Measurements from ENCODE around the gene GM2A.
"Not testable (repeated sequence)": the region's sequence is repeated elsewhere in the genome, so short reads cannot be mapped to it uniquely, and the experiment has no call there.

The GM2A gene

DNA sequence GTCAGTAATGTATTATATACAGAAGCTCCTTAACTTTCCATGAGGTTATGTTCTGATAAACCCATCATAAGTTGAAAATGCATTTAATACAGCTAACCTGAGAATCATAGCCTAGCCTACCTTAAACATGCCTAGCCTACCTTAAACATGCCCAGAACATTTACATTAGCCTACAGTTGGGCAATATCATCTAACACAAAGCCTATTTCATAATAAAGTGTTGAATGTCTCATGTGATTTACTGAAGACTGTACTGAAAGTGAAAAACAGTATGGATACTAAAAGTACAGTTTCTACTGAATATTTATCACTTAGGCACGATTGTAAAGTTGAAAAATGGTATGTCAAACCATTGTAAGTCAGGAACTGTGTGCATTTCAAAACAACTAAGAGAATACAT, 1.6 kb downstream of the GM2A start:
- peak in 1 of 4 experiments; percentile 16 for DNase-seq

DNA sequence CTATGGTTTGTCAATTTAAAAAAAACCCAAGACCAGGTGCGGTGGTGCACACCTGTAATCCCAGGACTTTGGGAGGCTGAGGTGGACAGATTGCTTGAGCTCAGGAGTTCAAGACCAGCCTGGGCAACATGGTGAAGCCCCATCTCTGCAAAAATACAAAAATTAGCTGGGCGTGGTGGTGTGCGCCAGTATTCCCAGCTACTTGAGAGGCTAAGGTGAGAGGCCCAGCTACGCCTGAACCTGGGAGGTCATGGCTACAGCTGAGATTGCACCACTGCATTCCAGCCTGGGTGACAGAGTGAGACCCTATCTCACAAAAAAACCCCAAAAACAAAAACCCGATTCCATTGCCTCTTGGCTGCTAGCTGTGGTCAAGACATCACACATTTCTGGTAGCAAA, 2.0 kb downstream of the GM2A start:
- not testable (repeated sequence) for DNase-seq

DNA sequence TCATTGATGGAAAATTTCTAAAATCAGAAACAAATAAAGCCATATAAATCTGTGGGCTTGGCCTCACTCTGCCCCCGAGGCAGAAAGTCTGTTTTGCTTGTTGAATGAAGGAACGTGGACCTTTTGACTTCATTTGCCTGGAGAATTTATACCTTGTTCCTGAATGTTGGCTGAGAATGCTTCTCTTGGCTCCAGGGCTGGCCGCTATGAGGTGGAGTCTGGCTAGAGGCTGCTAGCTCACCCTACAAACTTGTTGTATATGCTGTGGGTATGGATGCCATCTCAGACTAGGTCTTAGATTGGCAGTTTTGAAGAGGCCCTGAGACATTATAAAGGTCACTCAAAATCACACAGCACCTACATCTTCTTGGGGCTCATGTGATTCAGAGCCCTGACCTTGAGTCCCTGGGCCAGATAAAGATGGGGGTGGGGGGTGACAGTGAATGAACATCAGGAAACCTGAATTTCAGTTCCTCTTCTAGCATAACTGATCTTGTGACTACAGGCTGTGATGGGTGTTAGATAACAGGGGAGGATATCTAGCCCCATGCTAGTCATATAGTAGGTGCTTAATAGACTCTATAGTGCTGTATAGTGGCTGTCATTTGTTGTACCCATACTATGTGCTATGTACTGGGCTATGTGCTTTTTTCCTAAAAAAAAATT, 2.8 kb downstream of the GM2A start:
- peak; percentile 74 to 87 (median 80) for DNase-seq

DNA sequence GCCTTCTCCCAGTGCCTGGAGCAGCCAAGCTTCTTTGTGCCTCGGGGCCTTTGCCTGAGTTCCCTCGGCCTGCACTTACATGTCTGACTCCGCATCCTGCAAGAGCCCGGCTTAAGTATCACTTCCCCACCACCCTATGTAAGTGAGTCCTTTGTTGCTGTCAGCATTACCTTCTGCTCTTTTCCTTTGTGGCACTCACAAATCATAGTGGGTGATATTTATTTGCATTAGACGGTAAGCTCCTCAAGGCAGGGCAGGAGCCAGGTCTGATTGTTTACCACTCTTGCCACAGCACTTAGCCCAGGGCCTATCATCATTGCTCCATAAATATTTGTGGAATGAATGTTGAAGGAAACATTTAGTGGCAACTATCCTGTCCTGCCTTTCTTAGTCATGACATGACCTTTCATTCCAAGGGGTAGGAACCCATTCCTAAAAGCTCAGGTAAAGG, 4.8 kb downstream of the GM2A start:
- DNase-seq, result peak; percentile 76 to 88 (median 85)

DNA sequence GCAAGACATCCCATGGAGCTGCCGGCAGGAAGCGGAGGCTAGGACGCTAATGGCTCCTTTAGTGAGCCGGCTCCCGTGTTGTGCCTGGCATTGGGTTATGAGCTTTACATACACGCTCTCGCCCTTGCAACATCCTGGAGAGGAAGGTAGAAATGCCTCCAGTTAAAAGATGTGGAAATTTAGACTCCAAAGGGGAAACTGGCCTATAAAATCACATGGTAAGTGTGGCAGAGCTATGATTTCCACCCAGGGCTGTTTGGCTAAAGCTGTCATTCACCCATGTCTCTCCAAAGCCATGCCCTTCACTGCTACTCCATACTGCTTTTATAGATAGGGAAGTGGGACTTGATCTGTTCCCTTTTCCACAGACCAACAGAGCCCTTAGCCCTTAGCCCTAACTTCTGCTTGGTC, 5.2 kb downstream of the GM2A start:
- DNase-seq, result peak; percentile 87 to 97 (median 92)

DNA sequence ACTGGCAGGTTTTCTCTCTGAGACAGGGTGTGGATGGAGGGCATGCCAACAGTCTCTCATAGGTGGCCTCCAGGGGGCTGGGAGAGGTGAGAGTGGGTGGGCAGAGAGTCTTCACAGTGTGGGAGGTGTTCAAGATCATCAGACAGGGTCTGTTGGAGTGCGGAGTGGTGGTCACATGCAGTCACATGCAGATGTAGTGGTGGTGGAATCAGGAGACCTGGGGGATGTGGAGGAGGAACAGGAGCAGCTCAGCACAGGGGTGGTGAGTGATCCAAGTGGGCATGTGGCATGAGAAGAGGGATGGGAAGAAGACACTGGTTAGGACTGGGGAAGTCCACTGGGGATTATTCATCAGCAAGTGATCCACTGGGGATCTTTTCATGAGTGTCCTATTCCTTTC, 5.8 kb downstream of the GM2A start:
- peak; percentile 74 to 91 (median 84) for DNase-seq

DNA sequence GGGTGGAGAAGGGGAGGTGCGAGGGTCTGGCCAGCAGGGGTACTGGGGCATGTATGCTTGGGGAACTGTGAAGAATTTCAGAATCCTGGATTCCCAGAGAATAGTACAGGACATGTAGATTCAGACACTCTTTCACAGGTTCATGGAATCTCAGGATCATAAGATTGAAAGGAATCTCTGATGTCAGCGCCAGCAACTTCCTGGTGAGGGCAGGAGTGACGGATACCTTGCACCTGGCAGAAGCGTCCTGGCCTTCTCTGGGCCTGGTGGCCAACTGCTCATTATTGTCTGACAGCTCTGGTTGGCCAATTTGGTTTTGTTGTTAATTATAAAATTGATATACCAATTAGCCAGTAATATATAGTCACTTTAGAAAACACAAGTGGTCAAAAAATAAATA, 6.9 kb downstream of the GM2A start:
- DNase-seq, result no peak

DNA sequence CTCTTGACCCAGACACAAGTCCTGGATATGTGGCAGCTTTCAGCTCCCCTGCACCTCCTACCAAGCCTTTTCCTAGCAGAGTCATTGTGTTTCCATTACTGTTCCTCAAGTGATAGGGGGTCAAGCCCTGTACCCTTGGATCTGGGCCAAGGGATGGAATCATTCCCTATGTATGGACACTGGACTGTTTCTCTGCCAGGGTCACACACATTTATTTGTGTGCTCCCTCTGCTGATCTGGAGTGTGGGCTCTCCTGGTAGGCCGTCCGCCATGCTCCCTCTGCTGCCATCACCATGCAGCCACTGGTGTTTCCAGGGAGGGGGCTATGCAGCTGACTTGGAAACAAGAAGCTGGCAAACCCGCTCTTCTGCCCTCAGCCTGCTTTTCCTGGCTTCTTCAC, 9.5 kb downstream of the GM2A start:
- DNase-seq, result no peak

DNA sequence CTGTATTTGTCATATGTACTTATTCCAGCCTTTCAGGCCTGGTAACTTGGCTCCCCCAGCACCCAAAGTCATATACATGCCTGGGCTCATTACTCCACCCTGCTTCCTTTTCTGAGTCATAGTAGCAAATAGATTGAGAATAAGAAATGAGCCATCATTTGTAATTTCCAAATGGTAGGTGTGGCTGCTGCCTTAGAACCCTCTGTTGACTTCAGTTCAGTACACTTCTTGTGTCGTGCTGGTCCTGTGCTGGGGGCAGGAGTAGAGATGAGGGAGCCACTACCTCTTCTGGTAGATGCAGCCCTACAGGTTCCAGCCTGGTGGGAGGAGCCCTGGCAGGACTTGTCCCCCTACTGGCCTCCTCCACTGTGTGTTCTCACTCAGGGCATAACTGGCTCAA, 11.1 kb downstream of the GM2A start:
- peak in 2 of 4 experiments; percentile 45 to 64 for DNase-seq

DNA sequence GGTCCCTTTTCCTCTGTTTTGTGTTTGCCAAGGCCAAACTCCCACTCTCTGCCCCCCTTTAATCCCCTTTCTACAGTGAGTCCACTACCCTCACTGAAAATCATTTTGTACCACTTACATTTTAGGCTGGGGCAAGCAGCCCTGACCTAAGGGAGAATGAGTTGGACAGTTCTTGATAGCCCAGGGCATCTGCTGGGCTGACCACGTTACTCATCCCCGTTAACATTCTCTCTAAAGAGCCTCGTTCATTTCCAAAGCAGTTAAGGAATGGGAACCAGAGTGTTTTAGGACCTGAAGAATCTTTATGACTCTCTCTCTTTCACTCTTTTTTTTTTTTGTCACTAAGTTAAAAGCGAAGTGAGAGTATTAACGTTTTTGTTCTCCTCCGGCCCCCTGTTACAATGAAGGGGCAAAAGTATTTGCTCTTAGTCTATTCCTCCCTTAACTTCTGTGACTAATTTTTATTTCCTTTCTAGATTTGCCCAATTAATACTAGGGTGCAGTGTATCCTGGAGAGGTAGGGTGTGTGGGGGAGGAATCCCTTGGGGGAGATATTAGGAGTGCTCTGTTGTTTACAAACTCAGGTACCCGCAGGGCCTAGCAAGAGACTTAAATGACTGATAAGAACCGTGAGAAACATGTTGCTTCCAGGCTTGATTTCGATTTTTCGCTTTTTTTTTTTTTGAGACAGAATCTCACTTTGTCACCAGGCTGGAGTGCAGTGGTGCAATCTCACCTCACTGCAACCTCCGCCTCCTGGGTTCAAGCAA, 14.7 kb downstream of the GM2A start:
- DNase-seq, result no peak

DNA sequence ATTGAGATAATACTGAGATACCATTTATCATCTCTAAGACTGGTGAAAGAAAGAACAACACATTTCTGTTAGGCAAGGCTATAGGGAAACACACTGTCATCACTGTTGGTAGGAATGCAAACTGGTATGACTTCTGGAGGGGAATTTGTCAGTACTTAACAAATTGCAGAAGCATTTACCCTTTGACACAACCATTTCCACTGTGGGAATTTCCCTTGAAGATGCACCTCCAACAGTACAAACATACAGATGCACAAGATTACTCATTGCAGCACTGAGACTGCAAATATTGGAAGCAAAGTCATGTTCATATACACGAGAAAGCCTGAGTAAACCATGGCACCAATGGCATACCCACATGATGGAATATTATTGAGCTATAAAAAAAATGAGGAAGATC, 17.6 kb downstream of the GM2A start:
- peak; percentile 52 to 80 (median 63) for DNase-seq

DNA sequence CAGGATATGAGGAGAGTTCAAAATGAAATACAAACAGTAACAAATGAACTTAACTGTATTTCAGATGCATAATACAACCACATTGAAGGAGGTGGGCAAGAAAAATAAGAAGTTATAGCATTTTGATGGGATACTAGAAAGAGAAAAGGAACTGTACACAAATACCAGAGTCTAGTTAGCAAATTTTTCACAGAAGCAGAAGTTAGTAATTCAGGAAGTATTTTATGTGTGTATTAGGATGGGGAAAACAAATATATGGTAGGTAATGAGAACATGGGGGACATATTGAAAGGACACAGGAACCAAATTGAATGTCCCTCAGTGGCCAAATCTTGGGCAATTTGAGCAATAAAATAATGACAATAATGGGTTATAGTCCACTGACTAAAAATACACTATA, 18.4 kb downstream of the GM2A start:
- DNase-seq, result peak in 2 of 4 experiments; percentile 60 to 61

DNA sequence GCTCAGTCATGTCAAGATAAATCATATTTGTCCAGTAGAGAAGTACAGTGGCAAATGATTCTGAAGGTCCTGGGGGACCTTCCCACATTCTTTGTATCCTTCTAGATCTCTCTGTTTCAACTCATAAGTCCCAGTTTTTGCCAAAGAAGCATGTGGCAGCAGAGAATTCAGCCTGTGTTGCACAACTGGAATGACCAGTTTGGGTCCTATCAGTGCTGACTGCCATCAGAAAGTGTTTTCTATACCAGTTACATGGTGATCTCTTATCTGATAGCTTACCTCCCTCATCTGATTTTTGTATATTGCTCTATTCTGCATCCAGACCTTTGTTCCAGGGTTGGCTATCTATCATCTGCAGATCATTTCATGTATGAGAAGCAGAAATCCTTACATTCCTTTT, 21.7 kb downstream of the GM2A start:
- DNase-seq, result no peak

DNA sequence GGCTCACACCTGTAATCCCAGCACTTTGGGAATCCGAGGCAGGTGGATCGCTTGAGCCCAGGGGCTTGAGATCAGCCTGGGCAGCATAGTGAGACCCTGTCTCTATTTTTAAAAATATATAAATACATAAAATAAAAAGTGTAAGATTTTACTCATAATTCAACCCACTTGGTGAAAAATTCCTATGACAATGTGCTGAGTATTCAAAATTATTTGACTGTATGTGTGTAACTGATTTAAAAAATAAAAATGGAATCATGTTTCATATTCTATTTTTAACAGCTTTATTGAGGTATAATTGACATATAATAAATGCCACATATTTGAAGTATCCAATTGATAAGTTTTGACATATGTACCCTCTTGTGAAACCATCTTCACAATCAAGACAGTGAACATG, 22.8 kb downstream of the GM2A start:
- DNase-seq, result no peak

DNA sequence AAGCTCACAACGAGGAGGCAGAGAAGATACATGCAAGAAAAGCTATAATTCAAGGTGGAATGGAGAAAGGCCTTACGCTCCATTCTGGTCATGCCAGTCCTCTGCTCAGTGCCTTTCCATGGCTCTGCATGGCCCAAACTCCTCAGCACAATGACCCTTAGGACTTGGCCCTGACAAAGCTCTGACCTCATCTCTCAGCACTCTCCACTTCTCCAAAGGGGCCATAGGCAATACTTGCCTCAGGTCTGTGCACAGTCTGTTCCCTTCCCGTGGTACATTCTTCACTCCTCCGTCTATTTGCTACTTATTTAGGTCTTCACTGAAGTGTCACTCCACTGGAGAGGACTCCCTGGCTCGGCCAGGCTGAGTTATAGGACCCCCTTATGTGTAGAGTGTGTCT, 25.9 kb downstream of the GM2A start:
- no peak for DNase-seq

DNA sequence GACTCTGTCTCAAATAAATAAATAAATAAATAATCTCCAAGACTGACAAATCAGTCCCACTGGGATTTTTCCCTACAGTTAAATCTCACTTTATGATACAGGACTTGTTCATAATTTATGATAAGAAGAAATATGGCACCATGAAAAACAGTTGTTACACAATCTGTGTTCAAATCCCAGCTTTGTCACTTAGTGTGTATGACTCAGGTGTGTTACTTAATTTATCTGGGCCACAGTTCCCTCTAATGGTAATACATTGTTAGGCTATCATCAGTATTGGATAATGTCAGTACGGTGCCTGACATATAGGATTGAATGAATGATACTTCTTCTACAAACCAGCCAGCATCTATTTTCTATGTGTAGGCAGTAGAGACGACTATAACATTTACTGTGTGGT, 27.5 kb downstream of the GM2A start:
- peak in 1 of 4 experiments; percentile 27 for DNase-seq

DNA sequence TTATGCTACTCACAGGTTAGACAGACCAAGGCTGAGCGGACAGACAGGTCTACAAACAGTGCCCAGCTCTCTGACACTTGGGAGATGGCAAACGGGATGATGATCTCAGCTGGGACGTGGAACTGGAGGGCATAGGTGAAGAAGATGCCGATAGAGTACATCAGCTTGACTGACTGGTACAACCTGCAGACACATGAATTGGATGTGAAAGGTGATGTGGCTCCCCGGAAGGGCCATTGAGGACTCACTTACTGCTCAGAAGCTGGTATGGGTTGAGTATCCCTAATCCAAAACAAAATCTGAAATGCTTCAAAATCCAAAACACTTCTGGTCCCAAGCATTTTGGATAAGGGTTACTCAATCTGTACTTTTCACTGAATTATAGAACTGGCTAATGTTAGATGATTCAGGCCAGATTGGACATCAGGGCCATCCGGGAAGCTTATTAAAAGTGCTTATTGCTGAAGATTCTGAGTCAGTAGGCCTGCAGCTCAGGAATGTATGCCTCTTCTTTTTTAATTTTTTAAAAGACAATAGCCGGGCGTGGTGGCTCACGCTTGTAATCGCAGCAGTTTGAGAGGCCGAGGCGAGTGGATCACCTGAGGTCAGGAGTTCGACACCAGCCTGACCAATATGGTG, 28.1 kb downstream of the GM2A start:
- no peak for DNase-seq

DNA sequence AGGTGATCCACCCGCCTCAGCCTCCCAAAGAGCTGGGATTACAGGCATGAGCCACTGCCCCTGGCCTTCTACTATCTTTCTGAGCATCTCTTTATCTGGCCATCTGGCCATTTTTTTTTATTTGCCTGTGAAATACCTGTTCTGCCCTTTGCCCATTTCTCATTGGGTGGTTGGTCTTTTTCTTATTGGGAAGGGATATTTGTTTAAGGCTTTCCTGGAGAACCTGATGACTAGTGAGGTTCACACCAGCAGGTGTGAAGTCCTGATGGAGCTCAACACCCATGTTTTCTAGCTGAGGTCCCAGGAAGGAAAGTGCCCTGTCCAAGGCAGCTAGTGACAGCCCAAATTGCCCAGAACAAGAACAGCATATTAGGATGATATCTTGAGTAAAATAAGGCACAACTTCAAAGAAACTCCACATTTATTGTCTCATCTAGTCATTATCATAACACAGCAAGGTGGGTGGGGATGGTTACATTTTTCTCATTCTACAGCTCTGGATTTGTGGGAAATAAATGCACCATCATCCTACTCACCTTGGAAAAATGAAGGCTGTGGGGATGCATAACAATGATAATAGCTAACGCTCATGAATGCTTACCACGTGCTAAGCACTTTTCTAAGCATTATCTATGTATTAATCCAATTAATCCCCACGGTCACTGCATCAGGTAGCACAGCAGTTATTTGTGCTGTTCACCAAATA, 30.3 kb downstream of the GM2A start:
- DNase-seq, result no peak

DNA sequence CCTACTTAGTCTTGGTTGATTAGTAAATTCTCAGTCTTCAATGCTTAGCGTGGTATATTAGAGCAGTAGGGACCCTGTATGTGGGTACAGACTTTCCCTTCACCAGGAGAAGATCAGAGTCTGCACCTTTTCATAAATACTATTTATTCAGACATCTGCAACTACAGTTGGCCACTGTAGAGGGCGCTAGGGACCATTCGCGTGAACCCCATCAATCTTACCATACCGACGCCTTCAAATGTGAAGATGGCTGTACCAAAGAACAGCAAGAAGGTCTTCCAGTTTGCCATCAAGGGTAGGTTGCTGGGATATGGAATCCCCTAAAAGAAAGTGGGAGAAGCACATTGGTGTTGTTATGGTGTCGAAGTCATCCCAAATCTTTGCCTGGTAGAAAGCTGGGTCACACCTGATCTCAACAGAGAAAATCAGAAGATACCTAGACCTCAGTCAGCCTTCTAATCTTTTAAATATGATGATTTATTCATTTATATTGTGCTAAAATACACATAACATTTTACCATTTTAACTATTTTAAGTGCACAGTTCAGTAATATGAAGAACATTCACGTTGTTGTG, 31.5 kb downstream of the GM2A start:
- DNase-seq, result peak in 1 of 4 experiments; percentile 18

DNA sequence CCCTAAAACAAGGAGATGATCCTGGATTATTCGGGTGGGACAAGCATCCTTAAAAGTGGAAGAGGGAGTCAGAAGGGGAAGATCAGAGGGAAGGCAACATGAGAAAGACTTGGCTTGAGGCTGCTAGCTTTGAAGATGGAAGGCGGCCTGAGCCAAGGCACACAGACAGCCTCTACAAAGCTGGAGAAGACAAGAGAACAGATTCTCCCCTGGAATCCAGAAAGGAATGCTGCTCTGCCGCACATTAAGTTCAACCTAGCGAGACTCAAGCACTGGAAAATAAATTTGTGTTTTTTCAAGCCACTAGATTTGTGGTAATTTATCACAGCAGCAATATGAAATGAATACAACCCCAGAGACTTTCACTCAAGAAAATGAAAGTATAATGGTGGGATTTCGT, 32.7 kb downstream of the GM2A start:
- DNase-seq, result no peak

DNA sequence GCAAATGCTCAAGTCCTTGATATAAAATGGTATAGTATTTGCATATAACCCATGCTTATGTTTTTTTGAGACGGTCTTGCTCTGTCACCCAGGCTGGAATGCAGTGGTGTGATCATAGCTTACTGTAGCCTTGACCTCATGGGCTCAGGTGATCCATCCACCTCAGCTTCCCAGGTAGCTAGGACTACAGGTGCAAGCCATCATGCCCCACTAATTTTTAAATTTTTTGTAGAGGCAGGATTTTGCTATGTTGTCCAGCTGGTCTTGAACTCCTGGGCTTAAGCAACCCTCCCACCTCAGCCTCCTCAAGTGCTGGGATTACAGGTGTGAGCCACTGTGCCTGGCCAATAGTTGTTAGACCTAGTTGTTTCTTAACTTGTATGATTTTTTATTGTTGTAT, 33.3 kb downstream of the GM2A start:
- no peak for DNase-seq

DNA sequence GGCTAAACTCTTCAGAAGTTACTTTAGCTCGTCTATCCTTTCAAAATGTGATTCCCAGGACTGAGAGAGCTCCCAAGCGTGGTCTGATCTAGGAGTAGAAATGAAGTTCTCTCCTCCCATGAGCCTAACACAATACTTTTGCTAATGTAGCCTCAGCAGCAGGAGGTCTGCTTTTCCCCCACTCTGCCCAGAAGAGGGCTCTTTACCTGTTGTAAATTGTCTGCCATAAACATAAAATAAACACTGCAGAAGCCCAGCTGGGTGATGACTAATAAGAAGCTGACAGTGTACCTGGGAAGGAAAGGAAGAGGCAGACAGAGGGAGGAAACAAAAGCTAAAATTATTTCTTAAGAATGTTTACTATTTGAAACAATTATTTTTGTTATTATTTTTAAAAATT, 35.2 kb downstream of the GM2A start:
- no peak for DNase-seq

DNA sequence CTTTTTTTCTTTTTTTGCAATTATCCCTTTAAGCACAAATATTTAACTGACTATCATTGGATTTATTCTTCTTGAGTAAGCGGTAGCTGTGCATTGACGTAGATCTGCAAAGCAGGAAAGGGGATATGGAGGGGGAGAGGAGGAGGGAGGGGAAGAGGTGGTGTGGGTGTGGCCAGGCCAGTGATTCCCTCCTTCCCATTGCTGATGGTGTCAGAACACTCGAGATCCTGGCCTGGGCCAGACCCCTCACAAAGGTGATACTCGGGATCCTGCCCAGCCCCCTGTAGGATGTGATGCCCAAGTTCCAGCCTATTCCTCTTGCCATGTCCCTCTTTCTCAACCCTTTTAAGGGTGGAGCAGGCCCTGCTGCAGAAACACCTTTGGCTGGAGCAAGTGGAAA, 40.6 kb downstream of the GM2A start:
- DNase-seq, result no peak
